A673 (cell line): ENCODE results near the gene BDNF. TPM values are rescaled to one million over a fixed set of nuclear protein-coding genes. Genes with fewer than 3 reads are reported as not detected.

ENCODE experiments used
- BruUV-seq: library from RNA; stranded (reverse); fragments of 400-500 nt; replicated peaks from 2 replicates; lab custom pipeline; 2021; lab: Mats Ljungman, UMichigan
- CTCF ChIA-PET: fragments of 300-600 bp; sonication (Branson Sonifier 250); formaldehyde crosslinking; loops from one replicate; lab custom pipeline; 2022; ENCODE audit warnings: antibody characterized with exemption; lab: Charles Lee
- POLR2A ChIA-PET: fragments of 300-600 bp; sonication (Branson Sonifier 250); formaldehyde crosslinking; loops from one replicate; lab custom pipeline; 2022; ENCODE audit warnings: antibody characterized with exemption; ENCODE audit not compliant: low non-redundant PET; lab: Charles Lee
- DNase-seq: peaks from one replicate; pipeline ENCODE4 v3.0.0-alpha.2; 2015; ENCODE audit warnings: low spot score
- H3K27ac ChIP-seq: fragments of 200-600 bp; sonication (generic); 2 replicates; pipeline ENCODE4 v1.5.1; 2016; ENCODE audit warnings: mixed run types, low read depth, mild to moderate bottlenecking, mixed read lengths, antibody characterized with exemption, low read length; ENCODE audit not compliant: poor library complexity, severe bottlenecking
- H3K27me3 ChIP-seq: fragments of 200-600 bp; sonication (generic); replicated peaks from 2 replicates; pipeline ENCODE4 v1.6.1; 2017; ENCODE audit warnings: mixed run types, low read depth, mild to moderate bottlenecking, mixed read lengths, antibody characterized with exemption, low read length; ENCODE audit not compliant: insufficient read depth, poor library complexity
- H3K36me3 ChIP-seq: fragments of 200-600 bp; sonication (generic); 2 replicates; pipeline ENCODE4 v1.6.1; 2016; ENCODE audit warnings: mixed run types, mild to moderate bottlenecking, mixed read lengths, antibody characterized with exemption, low read length; ENCODE audit not compliant: insufficient read depth, poor library complexity, severe bottlenecking
- H3K4me1 ChIP-seq: fragments of 200-600 bp; sonication (generic); 2 replicates; pipeline ENCODE4 v1.6.1; 2017; ENCODE audit warnings: mixed run types, mild to moderate bottlenecking, mixed read lengths, antibody characterized with exemption, low read length; ENCODE audit not compliant: insufficient read depth, poor library complexity, severe bottlenecking
- H3K4me3 ChIP-seq: fragments of 200-600 bp; sonication (generic); 2 replicates; pipeline ENCODE4 v1.5.1; 2016; ENCODE audit warnings: low read depth, mixed run types, mild to moderate bottlenecking, mixed read lengths, low read length; ENCODE audit not compliant: poor library complexity, severe bottlenecking
- H3K9me3 ChIP-seq: fragments of 200-600 bp; sonication (generic); 2 replicates; pipeline ENCODE4 v1.6.1; 2016; ENCODE audit warnings: mixed run types, low read depth, mild to moderate bottlenecking, mixed read lengths, antibody characterized with exemption, low read length; ENCODE audit not compliant: poor library complexity, severe bottlenecking
- CTCF ChIP-seq: fragments of 300-800, 200-600 bp; sonication (generic); conservative IDR thresholded peaks from 2 replicates; pipeline ENCODE4 v1.5.1; 2017; ENCODE audit warnings: low read depth, mild to moderate bottlenecking, antibody characterized with exemption, low read length, moderate library complexity, mixed read lengths
- EZH2 ChIP-seq: fragments of 200-600 bp; sonication (generic); IDR thresholded peaks from 2 replicates; pipeline ENCODE4 v1.6.1; 2017; ENCODE audit warnings: borderline replicate concordance, low read depth, mild to moderate bottlenecking, mixed read lengths, antibody characterized with exemption, low read length; ENCODE audit not compliant: poor library complexity, severe bottlenecking
- intact Hi-C: fragments of 100-400 bp; cut with micrococcal nuclease; formaldehyde crosslinking; loops from one replicate; pipeline ENCODE4 v1.10.0; 2022; ENCODE audit not compliant: unreplicated experiment
- total RNA-seq: library from RNA; stranded (reverse); gene quantifications from 2 replicates; pipeline ENCODE4 v1.2.3, GENCODE V29; 2021

Gene BDNF
- total RNA-seq, 1 experiment from 2014 or later = 0.09 TPM

GRCh38 chr11:27618281-27618915 is 81.9 kb downstream of the BDNF start:
- BruUV-seq = no TSS peak
- intact Hi-C loops = no loop called here
- no peak overlapping the region for H3K27ac ChIP-seq
- TF ChIP-seq EZH2 (no peak), CTCF (no peak)
- H3K27me3 ChIP-seq = peaks cover 31% of the 10 kb centered on the region
- H3K9me3 ChIP-seq = no peaks in the 10 kb centered on the region
- POLR2A ChIA-PET = interaction anchor here (0.7 kb wide), 1 partner anchor 546 kb away, joined by 3 read pairs; no protein-coding TSS in a partner anchor
- H3K36me3 ChIP-seq = no peaks in the 10 kb centered on the region
- no peak overlapping the region for H3K4me3 ChIP-seq
- H3K4me1 ChIP-seq = no peaks in the 10 kb centered on the region
- no peak for DNase-seq
- CTCF ChIA-PET = no interaction called here

- no TSS peak for BruUV-seq
- Histone ChIP-seq H3K27ac (no peak overlapping the region), H3K9me3 (no peaks in the 10 kb centered on the region), H3K36me3 (no peaks in the 10 kb centered on the region), H3K4me3 (no peak overlapping the region), H3K27me3 (peaks cover 36% of the 10 kb centered on the region), H3K4me1 (no peaks in the 10 kb centered on the region)
- intact Hi-C loops = no loop called here
- TF ChIP-seq CTCF (no peak), EZH2 (no peak)
- DNase-seq = no peak
- ChIA-PET CTCF (no interaction called here), POLR2A (no interaction called here)
These were observed 83.5 kb downstream of the BDNF start for GRCh38 chr11:27616711-27617110.

DNA sequence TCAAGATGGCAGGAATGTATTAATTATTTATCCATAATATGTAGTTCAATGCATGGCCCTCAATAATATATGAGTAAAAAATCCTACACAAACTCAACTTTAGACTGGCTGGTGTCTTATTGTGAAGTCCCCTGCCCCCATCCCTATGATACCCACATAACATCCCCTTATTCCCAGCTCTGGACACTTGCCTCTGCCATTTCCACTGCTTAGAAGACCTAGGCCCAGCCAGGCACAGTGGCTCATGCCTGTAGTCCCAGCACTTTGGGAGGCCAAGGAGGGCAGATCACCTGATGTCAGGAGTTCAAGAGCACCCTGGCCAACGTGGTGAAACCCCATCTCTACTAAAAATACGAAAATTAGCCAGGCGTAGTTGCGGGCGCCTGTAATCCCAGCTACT is 84.4 kb downstream of the BDNF start:
- no peak for DNase-seq
- H3K27ac ChIP-seq = no peak overlapping the region
- CTCF ChIA-PET = no interaction called here
- H3K4me3 ChIP-seq = no peak overlapping the region
- H3K9me3 ChIP-seq = no peaks in the 10 kb centered on the region
- TF ChIP-seq CTCF = no peak
- no peak for TF ChIP-seq EZH2
- H3K36me3 ChIP-seq = no peaks in the 10 kb centered on the region
- POLR2A ChIA-PET = no interaction called here
- no TSS peak for BruUV-seq
- no peaks in the 10 kb centered on the region for H3K4me1 ChIP-seq
- H3K27me3 ChIP-seq = peaks cover 44% of the 10 kb centered on the region
- intact Hi-C loops = no loop called here
